GM12872 (cell line): Measurements from ENCODE around the gene EFHC2.

Experiments
- CTCF ChIP-seq: IDR thresholded peaks from 3 replicates; pipeline ENCODE4 v1.5.1; 2011; ENCODE audit warnings: low read depth, mild to moderate bottlenecking, low read length, moderate library complexity; ENCODE audit not compliant: insufficient read depth

EFHC2 gene

DNA sequence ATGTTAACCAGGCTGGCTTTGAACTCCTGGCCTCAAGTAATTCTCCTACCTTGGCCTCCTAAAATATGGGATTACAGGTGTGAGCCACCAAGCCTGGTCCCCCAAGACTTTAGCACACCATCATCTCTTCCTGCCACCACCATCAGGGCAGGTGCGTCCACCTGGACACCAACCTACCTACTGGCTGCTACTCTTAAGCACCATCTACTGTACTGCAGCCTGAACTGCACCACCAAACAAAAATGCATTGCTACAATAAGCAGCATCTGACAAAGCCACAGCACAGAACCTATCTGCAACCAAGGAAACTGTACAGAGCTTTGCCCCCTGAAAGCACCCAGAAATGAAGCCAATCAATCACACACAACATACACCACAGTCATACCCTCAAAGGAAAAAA lies 139.7 kb downstream of the EFHC2 start:
- 0 out of 3 replicates have a peak, but pooled peaks have one; percentile 6 for TF ChIP-seq CTCF

DNA sequence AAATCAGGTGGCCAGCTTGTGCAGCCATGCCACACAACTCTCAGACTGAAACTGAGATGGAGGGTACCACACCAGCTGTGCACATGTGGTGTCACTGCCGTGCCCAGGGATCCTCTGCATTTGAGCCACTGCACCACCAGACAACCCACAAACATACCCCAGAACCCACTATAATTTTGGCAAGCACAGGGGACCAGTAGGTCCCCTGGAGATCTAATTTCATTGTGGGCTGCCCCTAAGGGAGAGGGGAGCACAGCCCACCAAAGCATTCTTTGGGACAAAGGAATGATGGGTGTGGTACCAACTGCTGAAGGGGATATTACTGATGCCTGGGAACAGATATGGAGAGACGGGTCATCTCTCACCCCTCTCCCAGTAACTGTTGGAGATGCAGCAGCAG lies 140.9 kb downstream of the EFHC2 start:
- TF ChIP-seq CTCF, result no peak

DNA sequence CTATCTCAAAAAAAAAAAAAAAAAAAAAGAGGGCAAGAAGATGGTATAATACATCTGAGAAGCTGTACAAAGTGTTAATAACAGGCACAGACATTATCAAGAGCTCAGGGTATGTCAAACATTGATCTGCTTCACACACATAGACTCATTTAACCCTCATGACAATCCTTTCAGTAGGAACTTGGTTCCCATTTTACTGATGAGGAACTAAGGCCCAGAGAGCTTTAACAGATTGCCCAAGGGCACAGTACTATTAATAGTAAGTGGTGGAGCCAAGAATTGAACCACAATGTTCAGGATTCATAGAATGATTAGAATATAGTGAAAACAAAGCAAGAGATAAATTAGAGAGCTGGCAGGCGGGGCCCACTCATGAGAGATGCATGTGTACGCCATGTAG lies 154.4 kb downstream of the EFHC2 start:
- TF ChIP-seq CTCF, result no peak

DNA sequence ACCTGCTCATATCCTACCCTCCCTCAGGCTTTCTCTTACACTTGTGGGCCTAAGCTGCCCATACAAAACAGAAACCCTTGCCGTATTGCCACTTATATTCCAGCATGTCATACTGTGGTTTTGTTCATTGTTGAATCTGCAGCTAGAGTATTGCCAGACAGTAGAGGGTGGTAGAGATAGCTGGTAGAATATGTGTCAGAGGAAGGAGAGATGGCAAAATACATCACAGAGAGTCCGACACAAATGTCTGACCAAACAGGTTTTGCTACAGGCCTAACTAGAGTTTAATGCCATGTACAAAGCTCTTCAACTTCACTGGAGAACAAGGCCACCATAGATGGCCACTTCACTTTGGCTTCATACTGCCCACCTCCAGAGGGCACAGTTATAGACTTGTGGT lies 160.1 kb downstream of the EFHC2 start:
- TF ChIP-seq CTCF, result no peak

- TF ChIP-seq CTCF, result no peak
These were observed 165.0 kb downstream of the EFHC2 start for GRCh38 chrX:44178274-44179053.

GRCh38 chrX:44175455-44175854 lies 168.0 kb downstream of the EFHC2 start:
- TF ChIP-seq CTCF, result no peak

- TF ChIP-seq CTCF, result no peak
These were observed 169.4 kb downstream of the EFHC2 start for GRCh38 chrX:44174061-44174460.

- TF ChIP-seq CTCF, result no peak
These were observed 170.3 kb downstream of the EFHC2 start for GRCh38 chrX:44173219-44173618.
